Effector CD8-positive, alpha-beta T cell (primary cell): ENCODE data around the gene CAMTA1.

Source experiments
- DNase-seq: peaks from one replicate; lab custom pipeline; 2025; lab: John Stamatoyannopoulos, UW

The CAMTA1 gene

GRCh38 chr1:6979003-6979613, 193.9 kb downstream of the CAMTA1 start:
- DNase-seq = no peak

GRCh38 chr1:6981595-6981994, 196.3 kb downstream of the CAMTA1 start:
- DNase-seq = no peak

DNA sequence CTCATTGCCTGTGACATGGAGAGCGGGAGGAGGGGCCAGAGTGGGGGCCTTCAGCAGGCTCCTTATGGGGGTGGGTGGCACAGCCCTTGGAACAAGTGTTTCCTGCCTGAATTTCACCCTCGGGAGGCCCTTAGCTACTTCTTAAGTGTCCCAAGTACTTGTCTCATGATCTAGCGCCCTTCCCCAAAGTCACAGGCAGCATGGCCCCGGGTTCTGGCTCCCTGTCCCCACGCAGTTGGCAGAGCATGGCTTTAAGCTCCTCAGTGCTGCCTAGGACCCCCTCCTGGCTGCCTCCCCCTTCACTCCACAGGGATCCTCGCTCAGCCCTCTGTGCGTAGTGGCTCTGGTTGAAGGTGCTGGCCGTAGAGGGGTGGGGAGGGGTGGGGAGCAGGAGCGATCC, 197.2 kb downstream of the CAMTA1 start:
- no peak for DNase-seq

- no peak for DNase-seq
Observed at GRCh38 chr1:6982860-6983259, 197.6 kb downstream of the CAMTA1 start.

DNA sequence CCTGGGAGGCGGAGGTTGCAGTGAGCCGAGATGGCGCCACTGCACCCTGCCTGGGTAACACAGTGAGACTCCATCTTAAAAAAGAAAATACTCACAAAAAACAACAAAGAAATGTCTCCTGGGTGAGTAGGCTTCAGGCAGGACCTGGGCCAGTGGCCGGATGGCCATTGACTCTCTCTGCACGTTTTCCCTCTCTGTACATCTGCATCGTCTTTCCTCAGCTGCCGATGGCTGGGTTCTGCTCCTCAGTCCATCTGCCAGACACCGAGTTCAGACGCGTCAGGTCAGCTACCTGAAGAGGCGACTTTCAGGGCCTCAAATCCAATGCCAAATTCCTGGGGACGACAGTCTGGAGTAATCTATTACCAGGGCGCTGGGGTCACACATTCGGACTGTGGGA, 199.3 kb downstream of the CAMTA1 start:
- no peak for DNase-seq

DNA sequence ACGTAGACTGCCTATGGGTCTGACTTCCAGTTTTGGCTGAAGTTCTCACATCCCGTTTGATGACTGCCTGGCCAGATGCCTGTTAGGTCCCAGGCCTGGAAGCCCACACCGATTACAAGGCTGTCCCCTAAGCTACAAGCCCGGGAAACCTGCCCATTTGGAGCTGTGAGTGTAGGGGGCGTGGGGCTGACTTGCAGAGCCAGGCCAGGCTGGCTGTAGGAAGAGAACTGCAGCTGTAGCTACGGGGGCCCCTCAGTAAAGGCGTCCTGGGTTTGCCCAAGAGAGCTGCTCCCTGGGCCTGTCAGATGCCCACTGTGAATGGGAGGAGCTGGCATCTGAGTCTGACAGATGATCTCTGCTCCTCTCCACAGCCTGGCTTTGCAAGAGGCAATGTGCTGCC, 199.7 kb downstream of the CAMTA1 start:
- no peak for DNase-seq

DNA sequence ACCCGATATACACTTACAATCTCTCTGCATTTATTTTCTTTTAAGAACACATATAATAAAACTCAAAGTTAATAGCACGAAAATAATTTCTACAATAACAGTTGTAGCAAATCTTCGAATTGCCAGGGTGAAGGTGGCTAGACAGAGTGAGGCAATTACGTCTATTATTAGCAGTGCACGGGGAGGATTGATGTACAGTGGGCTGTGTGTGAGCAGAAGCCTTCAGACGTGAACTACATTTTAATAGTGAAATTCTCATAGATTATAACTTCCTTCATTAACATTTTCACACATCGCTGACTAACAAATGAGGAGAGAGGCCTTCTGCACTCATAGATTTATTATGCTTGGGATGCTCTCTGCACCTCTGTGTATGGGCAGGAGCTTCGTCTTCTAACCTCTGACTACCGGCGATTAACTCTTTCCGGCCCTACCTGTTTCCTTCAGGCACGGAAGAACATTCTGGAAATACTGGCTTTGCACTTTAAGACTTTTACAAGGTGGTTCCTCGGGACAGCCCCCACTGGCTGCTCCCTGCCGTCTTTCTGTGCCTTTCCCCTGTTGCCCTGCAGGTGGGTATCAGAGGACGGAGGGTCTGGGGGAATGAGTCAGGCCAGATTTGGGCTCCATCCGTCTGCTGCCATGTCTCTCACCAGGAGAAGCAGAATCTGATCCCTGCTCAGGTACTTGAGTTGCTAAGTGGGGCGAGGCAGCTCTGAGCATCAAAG, 200.5 kb downstream of the CAMTA1 start:
- no peak for DNase-seq

DNA sequence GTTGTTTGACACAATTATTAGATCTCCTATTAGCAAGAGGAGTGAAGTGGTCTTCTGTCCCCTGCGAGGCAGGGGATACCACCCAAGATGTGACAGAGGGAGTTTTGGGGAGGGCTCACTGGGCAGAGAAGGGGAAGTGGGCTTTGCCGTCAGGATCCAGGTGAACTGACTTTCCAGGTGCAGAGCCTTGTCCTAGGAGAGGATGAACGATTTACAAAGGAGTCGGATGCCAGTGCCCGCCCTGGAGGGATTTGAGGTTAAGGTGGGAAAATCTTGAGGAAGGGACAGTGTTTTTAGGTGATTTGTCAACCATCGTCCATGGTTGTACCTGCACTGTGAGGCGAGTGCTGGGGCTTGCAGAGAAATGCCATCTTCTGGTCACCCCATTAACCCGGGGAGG, 201.0 kb downstream of the CAMTA1 start:
- no peak for DNase-seq

- DNase-seq = no peak
Observed at GRCh38 chr1:6987940-6988339, 202.7 kb downstream of the CAMTA1 start.

GRCh38 chr1:6988796-6989195, 203.5 kb downstream of the CAMTA1 start:
- no peak for DNase-seq

DNA sequence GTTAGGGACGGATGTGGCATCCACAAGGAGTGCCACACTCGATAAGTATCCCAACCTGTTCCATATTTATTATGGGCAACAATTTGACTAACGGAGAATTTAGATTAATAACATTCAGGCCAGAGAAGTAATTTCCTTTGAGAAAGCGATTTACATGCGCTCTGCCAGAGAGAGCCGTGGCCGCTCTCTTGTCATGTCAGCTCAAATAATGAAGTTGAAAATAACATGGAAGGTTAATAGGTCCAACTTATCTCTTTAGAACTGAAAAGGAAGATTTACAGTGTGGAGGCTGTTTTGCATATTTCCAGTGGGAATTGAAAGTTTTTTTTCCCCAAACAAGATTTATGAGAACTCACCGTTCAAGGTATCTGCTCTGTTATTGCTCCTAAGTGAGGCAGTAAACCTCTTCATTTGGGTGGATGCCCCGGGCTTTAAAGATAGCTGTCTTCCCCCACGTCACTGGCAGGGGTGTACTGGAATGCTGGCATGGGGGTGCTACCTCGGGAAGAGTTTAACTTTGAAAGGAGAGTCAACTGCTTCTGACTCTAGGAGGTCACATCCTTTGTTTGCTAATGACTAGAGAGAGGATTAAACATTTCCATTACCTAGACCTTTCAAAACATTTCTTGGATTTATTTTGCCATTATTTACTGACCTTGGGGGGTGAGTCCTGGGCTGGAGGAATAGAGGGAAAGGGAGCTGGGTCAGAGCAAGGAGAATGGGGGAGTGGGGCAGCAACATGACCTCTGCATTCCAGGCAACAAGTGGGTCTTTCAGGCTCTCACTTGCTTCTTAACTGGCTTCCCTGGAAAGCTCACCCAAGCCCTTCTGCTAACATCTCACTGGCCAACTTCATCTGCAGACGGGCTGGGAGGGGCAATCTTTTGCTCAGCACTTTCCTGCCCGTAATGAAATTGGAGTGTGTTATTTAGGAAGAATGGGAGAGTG, 204.2 kb downstream of the CAMTA1 start:
- DNase-seq = no peak

- no peak for DNase-seq
Observed at GRCh38 chr1:6991266-6991665, 206.0 kb downstream of the CAMTA1 start.

- no peak for DNase-seq
Observed at GRCh38 chr1:6995789-6996188, 210.5 kb downstream of the CAMTA1 start.

GRCh38 chr1:6996371-6996770, 211.1 kb downstream of the CAMTA1 start:
- no peak for DNase-seq

GRCh38 chr1:6996866-6997265, 211.6 kb downstream of the CAMTA1 start:
- no peak for DNase-seq

DNA sequence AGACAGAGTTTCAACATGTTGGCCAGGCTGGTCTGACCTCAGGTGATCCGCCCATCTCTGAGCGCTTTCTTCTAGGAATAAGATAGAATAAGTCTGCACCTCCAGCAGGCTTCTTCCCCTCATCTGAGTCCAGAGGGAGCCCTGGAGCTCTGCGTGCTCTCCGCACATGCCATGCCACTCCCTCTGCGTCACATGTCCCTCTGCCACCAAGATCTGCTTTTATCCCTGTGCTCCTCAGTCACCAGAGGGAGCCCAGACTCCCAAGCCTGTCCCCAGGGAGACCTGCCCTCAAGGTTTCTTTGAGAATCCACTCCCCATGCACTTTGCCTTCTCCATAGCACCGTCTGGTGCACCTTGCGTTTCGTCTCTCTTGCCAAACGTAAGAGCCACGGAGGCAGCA, 213.0 kb downstream of the CAMTA1 start:
- DNase-seq = no peak

- DNase-seq = no peak
Observed at GRCh38 chr1:6999826-7000225, 214.6 kb downstream of the CAMTA1 start.

GRCh38 chr1:7000720-7001119, 215.5 kb downstream of the CAMTA1 start:
- DNase-seq = no peak

GRCh38 chr1:7002728-7003127, 217.5 kb downstream of the CAMTA1 start:
- no peak for DNase-seq

- DNase-seq = no peak
Observed at GRCh38 chr1:7003676-7004075, 218.4 kb downstream of the CAMTA1 start.

DNA sequence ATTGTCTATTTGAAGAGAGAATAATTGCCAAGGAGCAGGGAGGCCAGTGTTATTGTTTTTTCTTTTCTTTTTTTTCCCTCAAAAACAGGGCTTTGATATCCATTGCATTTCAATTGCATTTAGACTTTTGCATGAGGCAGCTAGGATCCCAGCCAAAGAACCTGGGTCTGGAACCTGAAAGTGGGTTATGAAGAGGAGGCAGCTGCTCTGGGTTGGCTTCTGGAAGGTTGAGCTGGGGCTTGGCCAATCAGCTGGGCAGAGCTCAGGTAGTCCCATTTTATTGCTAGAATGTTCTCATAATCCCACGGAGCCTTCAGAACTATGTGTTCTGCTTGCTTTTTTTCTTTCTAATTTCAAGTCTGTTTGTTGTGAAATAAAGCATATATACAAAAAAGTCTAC, 218.9 kb downstream of the CAMTA1 start:
- no peak for DNase-seq

DNA sequence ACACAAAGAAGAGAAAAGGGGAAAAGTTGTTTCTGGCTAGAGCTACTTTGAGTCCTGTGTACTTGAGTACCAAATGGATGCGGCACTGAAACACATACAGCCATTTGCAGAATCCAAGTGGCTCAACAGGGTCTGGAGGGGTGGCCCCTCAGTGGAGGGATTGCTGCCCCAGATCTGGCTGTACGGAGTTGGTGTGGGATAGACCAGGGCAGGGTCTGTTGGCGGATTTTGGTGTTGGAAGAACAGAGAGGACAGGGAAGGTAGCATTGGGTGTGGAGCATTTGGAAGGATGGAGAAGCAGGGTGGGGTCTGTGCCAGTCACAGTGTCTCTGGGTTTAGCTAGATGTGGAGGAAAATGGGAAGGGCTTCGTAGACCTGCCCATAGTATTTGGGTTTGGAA, 220.5 kb downstream of the CAMTA1 start:
- DNase-seq = no peak
